Measurements from ENCODE around the gene TGFA. TPM values are rescaled to one million over a fixed set of nuclear protein-coding genes. Genes with fewer than 3 reads are reported as not detected.

Gene TGFA
- total RNA-seq, 2 experiments from 2014 or later = 0.47 to 0.88 TPM

DNA sequence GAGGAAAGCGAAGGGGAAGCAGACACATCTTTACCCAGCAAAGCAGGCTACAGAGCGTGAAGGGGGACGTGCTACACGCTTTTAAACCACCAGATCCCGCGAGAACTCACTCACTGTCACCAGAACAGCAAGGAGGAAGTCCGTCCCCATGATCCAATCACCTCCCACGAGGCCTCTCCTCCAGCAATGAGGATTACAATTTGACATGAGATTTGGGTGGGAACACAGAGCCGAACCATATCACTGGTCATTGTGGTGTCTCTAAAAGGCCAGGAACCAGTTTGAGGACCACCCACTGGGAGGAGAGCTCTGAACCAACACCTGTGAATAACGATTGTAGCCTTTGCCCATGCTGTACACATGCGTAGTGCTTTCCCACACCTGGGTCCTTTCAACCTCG, 135.1 kb downstream of the TGFA start:
- intact Hi-C loops (cut with DNase I, micrococcal nuclease) = no loop called here

DNA sequence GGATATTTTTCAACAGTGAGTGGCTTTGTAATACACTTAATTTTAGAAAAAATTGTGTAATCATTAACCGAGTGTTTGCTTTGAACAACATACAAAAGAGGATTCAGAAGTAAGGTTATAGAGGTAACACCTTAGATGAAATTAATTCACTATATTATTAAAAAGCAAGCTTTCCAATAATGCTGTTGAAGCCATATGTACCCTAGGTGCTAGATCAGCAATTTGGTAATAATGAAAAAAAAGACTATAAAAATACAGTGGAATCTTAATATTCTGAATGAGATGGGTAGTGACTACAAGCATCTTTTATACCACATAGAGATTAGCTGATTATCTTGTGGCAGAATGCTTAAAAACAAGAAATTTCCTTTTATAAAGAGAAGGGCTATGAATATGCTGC, 136.6 kb downstream of the TGFA start:
- Mint-ChIP-seq H3K9me3 (no peaks in the 10 kb centered on the region), H3K27ac (no peak overlapping the region), H3K36me3 (ENCODE audit: low read depth) (no peaks in the 10 kb centered on the region), H3K4me3 (no peak overlapping the region), H3K4me1 (ENCODE audit: low read depth) (peaks cover 7% of the 10 kb centered on the region), H3K27me3 (peaks cover 4% of the 10 kb centered on the region)
- Histone ChIP-seq H3K9me3 (ENCODE audit: control insufficient read depth in 1 of 2, insufficient read depth in 1 of 2, low read length in 2 of 2) (no peaks in the 10 kb centered on the region), H3K27ac (ENCODE audit: low read depth in 1 of 2, low read length in 2 of 2) (no peak overlapping the region), H3K36me3 (ENCODE audit: insufficient read depth, low read length) (no peaks in the 10 kb centered on the region), H3K4me1 (ENCODE audit: insufficient read depth, low read length) (no peaks in the 10 kb centered on the region), H3K4me3 (ENCODE audit: low read length) (no peak overlapping the region), H3K27me3 (ENCODE audit: control insufficient read depth in 1 of 2, insufficient read depth in 2 of 2, low read length in 2 of 2) (no peaks in the 10 kb centered on the region)
- no peak for ATAC-seq (ENCODE audit: poor library complexity)
- POLR2A ChIA-PET = no interaction called here
- DNase-seq = no peak
- CTCF ChIA-PET = no interaction called here
- intact Hi-C loops (cut with DNase I, micrococcal nuclease) = no loop called here
- TF ChIP-seq CTCF (IDR thresholded peaks at IDR 0.05) = no peak

More for the DNA sequence above, 135.1 kb downstream of the TGFA start:
- H3K36me3 Mint-ChIP-seq (ENCODE audit: low read depth) = no peaks in the 10 kb centered on the region
- Histone ChIP-seq H3K27me3 (ENCODE audit: control insufficient read depth in 1 of 2, insufficient read depth in 2 of 2, low read length in 2 of 2) (no peaks in the 10 kb centered on the region), H3K36me3 (ENCODE audit: insufficient read depth, low read length) (no peaks in the 10 kb centered on the region), H3K9me3 (ENCODE audit: control insufficient read depth in 1 of 2, insufficient read depth in 1 of 2, low read length in 2 of 2) (no peaks in the 10 kb centered on the region), H3K27ac (ENCODE audit: low read depth in 1 of 2, low read length in 2 of 2) (no peak overlapping the region), H3K4me1 (ENCODE audit: insufficient read depth, low read length) (no peaks in the 10 kb centered on the region), H3K4me3 (ENCODE audit: low read length) (no peak overlapping the region)
- ATAC-seq (ENCODE audit: poor library complexity) = no peak
- H3K4me3 Mint-ChIP-seq = no peak overlapping the region
- ChIA-PET CTCF (no interaction called here), POLR2A (no interaction called here)
- peaks cover 7% of the 10 kb centered on the region for H3K4me1 Mint-ChIP-seq (ENCODE audit: low read depth)
- TF ChIP-seq CTCF (IDR thresholded peaks at IDR 0.05) = no peak
- H3K9me3 Mint-ChIP-seq = no peaks in the 10 kb centered on the region
- DNase-seq = no peak
- H3K27me3 Mint-ChIP-seq = peaks cover 4% of the 10 kb centered on the region
- no peak overlapping the region for H3K27ac Mint-ChIP-seq

DNA sequence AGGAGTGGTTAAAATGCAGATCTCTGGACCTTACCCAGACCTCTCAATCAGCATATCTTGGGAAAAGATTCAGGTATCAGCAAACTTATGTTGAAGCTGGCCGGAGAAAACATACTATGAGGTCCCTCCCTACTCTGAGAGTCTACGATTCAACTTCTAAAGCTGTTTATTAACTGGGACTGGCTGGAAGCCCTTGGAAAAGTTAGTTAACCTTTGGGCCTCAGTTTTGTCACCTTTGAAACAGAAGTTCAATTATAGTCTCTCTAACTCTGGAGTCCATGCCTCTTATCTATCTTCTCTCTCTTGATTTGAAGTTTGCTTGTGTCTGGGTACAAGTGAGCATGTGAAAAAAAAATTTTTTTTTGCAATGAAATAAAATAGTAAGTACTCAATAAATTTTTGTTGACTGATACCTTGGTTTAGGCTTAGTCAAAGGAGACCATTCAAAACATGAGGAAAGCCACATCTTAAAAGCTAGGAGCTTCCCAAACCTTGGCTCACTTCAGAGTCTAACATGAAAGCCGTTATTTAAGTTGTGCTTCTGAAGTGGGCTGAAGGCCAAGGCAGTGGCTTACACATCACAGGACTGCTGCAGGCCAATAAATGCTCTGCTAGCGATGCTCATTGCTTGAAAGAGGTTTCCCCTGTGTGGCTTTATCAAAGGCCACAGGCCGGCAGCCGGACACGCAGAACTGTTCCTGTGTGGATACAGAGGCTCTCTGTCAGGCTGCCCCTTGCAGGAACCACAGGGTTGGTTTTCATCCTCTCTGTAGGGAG, 141.1 kb downstream of the TGFA start:
- H3K27ac Mint-ChIP-seq = no peak overlapping the region
- H3K36me3 Mint-ChIP-seq (ENCODE audit: low read depth) = no peaks in the 10 kb centered on the region
- no peak for ATAC-seq (ENCODE audit: poor library complexity)
- no peaks in the 10 kb centered on the region for H3K4me1 Mint-ChIP-seq (ENCODE audit: low read depth)
- H3K9me3 ChIP-seq (ENCODE audit: control insufficient read depth in 1 of 2, insufficient read depth in 1 of 2, low read length in 2 of 2) = no peaks in the 10 kb centered on the region
- H3K27me3 Mint-ChIP-seq = peaks cover 4% of the 10 kb centered on the region
- no peak for DNase-seq
- no peak for TF ChIP-seq CTCF (IDR thresholded peaks at IDR 0.05)
- no peaks in the 10 kb centered on the region for H3K4me1 ChIP-seq (ENCODE audit: insufficient read depth, low read length)
- H3K27me3 ChIP-seq (ENCODE audit: control insufficient read depth in 1 of 2, insufficient read depth in 2 of 2, low read length in 2 of 2) = no peaks in the 10 kb centered on the region
- no peak overlapping the region for H3K4me3 ChIP-seq (ENCODE audit: low read length)
- no peak overlapping the region for H3K4me3 Mint-ChIP-seq
- ChIA-PET POLR2A (no interaction called here), CTCF (no interaction called here)
- H3K9me3 Mint-ChIP-seq = no peaks in the 10 kb centered on the region
- no peak overlapping the region for H3K27ac ChIP-seq (ENCODE audit: low read depth in 1 of 2, low read length in 2 of 2)
- no peaks in the 10 kb centered on the region for H3K36me3 ChIP-seq (ENCODE audit: insufficient read depth, low read length)
- intact Hi-C loops (cut with DNase I, micrococcal nuclease) = no loop called here
